Upper lobe of left lung (tissue), 4 donors: ENCODE measurements around the gene TRAF3.

Experiments
- CTCF ChIP-seq, 6 experiments: fragments of 450-650 bp in 4 of 6; fragments of 200-600 bp in 2 of 6; sonication (generic) in 2 of 6; IDR thresholded peaks; one replicate each; pipeline ENCODE4 v1.5.1; 2016 to 2019; ENCODE audit warnings: antibody characterized with exemption in 6 of 6
- EP300 ChIP-seq, 4 donors: sonication (generic); formaldehyde crosslinking; IDR thresholded peaks; one replicate each; pipeline ENCODE4 v1.5.1; 2017; ENCODE audit warnings: antibody characterized with exemption in 4 of 4, control low read depth in 2 of 4
- POLR2A ChIP-seq, 4 donors: fragments of 450-650 bp; IDR thresholded peaks; one replicate each; pipeline ENCODE4 v1.5.1; 2016 to 2017; ENCODE audit warnings: antibody characterized with exemption in 4 of 4, mild to moderate bottlenecking in 2 of 4
- POLR2AphosphoS5 ChIP-seq, 2 donors: sonication (generic); formaldehyde crosslinking; IDR thresholded peaks; one replicate each; pipeline ENCODE4 v1.5.1; 2017; ENCODE audit warnings: antibody characterized with exemption in 2 of 2

GRCh38 chr14:102750376-102750775 is 26.9 kb upstream of the TRAF3 start:
- TF ChIP-seq CTCF (IDR thresholded peaks at IDR 0.05) (no peak), POLR2A (IDR thresholded peaks at IDR 0.05) (no peak), EP300 (IDR thresholded peaks at IDR 0.05) (no peak), POLR2AphosphoS5 (IDR thresholded peaks at IDR 0.05) (no peak)
